ENCODE measurements around the gene KCNAB1.

The KCNAB1 gene

DNA sequence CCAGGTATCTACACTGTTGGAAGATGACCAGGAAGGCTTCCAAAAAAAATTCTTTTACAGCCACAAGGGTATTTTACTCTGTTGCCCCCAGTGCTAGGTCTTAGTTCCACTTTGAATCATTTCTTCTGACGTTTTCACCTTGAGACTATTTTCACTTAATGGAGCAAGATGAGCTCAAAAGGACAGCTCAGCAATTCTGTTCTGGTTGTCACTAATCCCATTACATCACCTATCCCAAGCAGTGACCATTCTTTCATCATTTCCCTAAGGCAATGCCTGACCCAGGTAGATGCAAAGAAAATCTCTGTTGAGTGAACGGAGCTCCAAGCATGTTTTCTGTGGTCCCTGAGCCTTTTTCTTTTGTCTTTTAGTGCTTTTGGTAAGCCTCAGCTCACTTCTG is 210.0 kb downstream of the KCNAB1 start:
- DNase-seq (ENCODE audit: low read depth) = peak; percentile 27
- H3K4me3 ChIP-seq (ENCODE audit: low read length) = no peak overlapping the region
- TF ChIP-seq, protein P1, sequence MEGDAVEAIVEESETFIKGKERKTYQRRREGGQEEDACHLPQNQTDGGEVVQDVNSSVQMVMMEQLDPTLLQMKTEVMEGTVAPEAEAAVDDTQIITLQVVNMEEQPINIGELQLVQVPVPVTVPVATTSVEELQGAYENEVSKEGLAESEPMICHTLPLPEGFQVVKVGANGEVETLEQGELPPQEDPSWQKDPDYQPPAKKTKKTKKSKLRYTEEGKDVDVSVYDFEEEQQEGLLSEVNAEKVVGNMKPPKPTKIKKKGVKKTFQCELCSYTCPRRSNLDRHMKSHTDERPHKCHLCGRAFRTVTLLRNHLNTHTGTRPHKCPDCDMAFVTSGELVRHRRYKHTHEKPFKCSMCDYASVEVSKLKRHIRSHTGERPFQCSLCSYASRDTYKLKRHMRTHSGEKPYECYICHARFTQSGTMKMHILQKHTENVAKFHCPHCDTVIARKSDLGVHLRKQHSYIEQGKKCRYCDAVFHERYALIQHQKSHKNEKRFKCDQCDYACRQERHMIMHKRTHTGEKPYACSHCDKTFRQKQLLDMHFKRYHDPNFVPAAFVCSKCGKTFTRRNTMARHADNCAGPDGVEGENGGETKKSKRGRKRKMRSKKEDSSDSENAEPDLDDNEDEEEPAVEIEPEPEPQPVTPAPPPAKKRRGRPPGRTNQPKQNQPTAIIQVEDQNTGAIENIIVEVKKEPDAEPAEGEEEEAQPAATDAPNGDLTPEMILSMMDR (IDR thresholded peaks at IDR 0.05; ENCODE audit: insufficient read depth, low read depth, low read length, missing control alignments) = no peak

DNA sequence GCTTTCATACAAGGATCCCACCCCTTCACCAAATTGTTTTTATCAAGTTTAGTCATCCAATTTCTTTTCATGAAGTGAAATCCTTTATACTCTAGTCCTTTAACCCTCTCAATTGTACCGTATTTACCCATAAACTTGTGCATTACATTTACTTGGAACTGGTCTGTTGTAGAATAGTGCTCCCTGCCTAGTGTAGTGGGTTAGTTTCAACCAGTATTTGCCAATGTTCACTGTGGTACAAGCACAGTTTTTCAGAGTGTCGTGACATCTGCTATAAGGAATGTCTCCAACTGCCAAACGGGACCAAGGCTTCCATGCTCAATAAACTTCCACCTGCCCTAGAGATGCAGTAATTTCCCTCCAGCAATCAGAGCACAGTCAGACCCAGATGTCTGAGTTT is 211.9 kb downstream of the KCNAB1 start:
- TF ChIP-seq, protein P1 (IDR thresholded peaks at IDR 0.05; ENCODE audit: insufficient read depth, low read depth, low read length, missing control alignments) = no peak
- DNase-seq (ENCODE audit: low read depth) = no peak
- H3K4me3 ChIP-seq (ENCODE audit: low read length) = no peak overlapping the region

DNA sequence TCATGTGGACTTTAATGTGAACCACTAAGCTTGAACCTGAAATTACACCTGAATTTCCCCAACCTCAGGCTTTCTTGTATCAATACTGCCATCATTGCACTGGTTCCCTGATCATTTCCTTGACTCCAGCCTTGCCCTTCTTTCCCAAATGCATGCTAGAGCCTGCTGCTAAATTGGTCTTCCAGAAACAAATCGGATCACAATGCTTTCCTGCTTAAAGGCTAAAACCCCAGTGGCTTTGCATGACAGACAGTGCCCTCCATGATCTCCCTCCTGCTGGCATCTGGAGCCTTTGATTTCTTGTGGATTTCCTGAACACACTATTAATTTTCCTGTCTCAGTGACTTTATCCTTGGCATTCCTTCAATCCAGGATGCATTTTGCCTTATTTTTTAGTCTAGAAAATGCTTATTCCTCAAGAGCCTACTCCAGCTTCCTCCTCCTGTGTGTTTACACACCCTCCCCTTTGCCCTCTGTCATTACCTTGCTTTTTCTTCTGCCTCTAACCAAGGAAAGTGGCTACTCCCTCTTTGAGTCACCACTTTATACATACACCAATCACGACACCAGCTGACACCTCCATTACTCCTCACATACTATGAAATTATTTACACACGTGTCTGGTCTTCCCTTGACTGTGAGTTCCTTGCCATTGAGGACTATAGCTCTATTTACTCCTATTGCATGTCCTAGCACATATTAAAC is 214.6 kb downstream of the KCNAB1 start:
- TF ChIP-seq, protein P1 (IDR thresholded peaks at IDR 0.05; ENCODE audit: insufficient read depth, low read depth, low read length, missing control alignments) = no peak
- no peak overlapping the region for H3K4me3 ChIP-seq (ENCODE audit: low read length)
- peak; percentile 71 for DNase-seq (ENCODE audit: low read depth)

DNA sequence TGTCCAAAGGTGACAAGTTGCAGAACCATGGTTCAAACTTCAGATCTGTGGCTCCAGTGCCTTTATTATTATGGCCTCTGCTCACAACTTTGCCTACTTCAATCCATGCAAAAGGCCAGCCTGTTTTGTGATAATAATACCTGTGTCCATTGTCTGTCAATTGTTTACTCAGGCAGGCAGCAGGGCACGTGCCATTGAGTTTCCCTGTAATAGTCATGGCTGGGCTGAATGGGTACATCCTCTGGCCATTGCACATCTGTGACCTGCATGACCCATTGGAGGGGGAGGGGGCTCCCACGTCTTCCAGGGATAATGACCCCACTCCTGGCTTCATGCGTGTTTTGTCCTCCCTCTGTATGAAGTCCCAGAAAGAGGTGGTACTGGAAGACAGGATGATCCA is 219.1 kb downstream of the KCNAB1 start:
- no peak for DNase-seq (ENCODE audit: low read depth)
- TF ChIP-seq, protein P1 (IDR thresholded peaks at IDR 0.05; ENCODE audit: insufficient read depth, low read depth, low read length, missing control alignments) = no peak
- H3K4me3 ChIP-seq (ENCODE audit: low read length) = no peak overlapping the region

DNA sequence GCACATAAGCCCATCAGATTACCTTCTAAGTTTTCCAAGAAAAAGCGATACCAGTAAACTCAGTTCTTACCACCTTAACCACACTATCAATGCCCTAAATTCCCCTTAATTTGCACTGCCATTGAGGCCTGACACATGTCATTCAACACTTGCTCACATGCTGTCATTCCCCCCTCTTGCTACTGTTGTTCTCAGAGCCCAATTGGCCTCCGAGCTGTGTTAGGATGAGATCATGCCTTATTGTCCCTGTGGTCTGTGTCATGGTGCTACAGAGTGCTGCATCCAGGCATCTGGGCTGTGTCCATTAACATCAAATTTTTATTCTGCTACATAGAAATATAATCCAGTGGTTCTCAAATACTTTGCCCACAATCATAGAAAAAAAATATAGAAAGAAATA is 221.0 kb downstream of the KCNAB1 start:
- TF ChIP-seq, protein P1 (IDR thresholded peaks at IDR 0.05; ENCODE audit: insufficient read depth, low read depth, low read length, missing control alignments) = no peak
- no peak overlapping the region for H3K4me3 ChIP-seq (ENCODE audit: low read length)
- no peak for DNase-seq (ENCODE audit: low read depth)

DNA sequence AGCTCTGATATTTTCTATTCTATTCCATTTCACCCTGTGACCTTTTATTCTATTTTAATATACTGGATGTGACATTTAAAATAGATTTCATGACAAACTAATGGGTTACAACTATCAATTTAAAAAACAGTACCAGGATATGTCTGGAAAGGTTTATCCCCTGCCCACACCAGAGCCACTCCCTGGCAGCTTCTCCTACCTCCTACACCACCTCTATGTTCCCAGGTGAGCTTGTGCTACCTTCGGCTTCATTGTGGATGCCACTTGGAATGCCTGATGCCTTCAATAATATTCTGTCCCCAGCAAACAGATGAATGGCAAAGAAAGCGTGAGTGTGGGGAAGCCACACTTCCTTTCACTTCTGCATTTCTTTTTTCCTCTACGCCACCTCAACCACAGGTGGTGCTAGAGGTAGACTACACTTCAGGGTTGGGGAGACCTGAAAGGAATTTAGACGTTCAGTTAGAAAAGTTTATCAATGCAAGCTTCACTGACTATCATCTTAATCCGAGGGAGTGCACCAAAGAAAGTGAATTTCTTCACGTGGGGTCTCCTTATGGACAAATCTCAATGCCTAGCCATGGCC is 221.5 kb downstream of the KCNAB1 start:
- no peak overlapping the region for H3K4me3 ChIP-seq (ENCODE audit: low read length)
- TF ChIP-seq, protein P1 (IDR thresholded peaks at IDR 0.05; ENCODE audit: insufficient read depth, low read depth, low read length, missing control alignments) = no peak
- no peak for DNase-seq (ENCODE audit: low read depth)

DNA sequence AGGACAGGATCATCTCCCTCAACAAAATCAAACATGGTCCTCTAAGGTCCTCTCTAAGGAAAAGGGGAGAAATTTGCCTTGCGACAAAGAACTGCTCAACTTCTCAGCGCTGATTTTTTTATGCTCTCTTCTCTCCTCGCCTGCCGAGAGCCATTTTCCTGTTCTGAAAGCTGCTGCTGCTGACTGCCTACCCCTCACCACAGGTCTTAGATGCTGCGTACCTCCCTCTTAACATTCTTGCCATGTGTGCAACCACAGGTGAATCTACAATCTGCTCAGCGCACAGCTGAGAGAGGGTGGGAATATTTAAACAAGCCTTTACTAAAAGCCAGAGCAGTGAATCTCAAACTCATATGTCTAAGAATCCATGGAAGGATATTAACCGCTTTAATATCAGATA is 223.8 kb downstream of the KCNAB1 start:
- no peak overlapping the region for H3K4me3 ChIP-seq (ENCODE audit: low read length)
- no peak for DNase-seq (ENCODE audit: low read depth)
- TF ChIP-seq, protein P1 (IDR thresholded peaks at IDR 0.05; ENCODE audit: insufficient read depth, low read depth, low read length, missing control alignments) = no peak
